IMR-90 (cell line): ENCODE measurements around the gene ANKRD6.

Experiments used
- POLR2A ChIP-seq: IDR thresholded peaks from 2 replicates; pipeline ENCODE4 v1.6.1; 2012; ENCODE audit warnings: mild to moderate bottlenecking, low read depth, low read length
- TF ChIP-seq, protein P1 (sequence below): conservative IDR thresholded peaks from 2 replicates; pipeline ENCODE4 v1.5.1; 2012; ENCODE audit warnings: mild to moderate bottlenecking, low read depth, low read length, improper control_type of control experiment

GRCh38 chr6:89596056-89596455 is 163.1 kb downstream of the ANKRD6 start:
- TF ChIP-seq, protein P1, sequence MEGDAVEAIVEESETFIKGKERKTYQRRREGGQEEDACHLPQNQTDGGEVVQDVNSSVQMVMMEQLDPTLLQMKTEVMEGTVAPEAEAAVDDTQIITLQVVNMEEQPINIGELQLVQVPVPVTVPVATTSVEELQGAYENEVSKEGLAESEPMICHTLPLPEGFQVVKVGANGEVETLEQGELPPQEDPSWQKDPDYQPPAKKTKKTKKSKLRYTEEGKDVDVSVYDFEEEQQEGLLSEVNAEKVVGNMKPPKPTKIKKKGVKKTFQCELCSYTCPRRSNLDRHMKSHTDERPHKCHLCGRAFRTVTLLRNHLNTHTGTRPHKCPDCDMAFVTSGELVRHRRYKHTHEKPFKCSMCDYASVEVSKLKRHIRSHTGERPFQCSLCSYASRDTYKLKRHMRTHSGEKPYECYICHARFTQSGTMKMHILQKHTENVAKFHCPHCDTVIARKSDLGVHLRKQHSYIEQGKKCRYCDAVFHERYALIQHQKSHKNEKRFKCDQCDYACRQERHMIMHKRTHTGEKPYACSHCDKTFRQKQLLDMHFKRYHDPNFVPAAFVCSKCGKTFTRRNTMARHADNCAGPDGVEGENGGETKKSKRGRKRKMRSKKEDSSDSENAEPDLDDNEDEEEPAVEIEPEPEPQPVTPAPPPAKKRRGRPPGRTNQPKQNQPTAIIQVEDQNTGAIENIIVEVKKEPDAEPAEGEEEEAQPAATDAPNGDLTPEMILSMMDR = no peak
- TF ChIP-seq POLR2A = no peak
